Measurements from ENCODE around the gene MICAL1.
A peak's percentile ranks its signal among the peaks of the same experiment; 100 is the strongest.

Gene MICAL1

DNA sequence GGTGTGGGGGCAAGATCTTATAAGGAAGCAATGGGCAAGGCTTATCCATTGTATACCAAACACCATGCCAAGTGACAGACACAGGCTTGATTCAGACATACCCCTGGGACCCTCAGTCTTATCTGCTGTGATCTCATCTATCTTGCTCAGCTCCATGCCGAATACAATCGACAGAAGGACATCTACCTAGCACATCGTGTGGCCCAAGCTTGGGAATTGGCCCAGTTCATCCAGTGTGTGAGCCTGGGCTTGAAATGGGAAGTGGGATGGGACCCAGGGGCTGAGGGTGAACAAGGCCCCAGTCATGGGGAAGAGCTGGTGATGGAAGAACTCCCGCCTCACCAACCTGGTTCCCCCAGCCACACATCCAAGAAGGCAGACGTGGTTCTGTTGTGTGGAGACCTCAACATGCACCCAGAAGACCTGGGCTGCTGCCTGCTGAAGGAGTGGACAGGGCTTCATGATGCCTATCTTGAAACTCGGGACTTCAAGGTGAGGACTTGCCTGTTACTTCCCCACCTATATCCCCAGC is 13.1 kb downstream of the MICAL1 start:
- Histone ChIP-seq H3K36me3 (ENCODE audit: insufficient read depth, low read length) (no peaks in the 10 kb centered on the region; the same call in 1 of the 2 replicates), H3K4me1 (ENCODE audit: insufficient read depth, low read length) (peaks cover 5% of the 10 kb centered on the region; the same call in 1 of the 2 replicates)

DNA sequence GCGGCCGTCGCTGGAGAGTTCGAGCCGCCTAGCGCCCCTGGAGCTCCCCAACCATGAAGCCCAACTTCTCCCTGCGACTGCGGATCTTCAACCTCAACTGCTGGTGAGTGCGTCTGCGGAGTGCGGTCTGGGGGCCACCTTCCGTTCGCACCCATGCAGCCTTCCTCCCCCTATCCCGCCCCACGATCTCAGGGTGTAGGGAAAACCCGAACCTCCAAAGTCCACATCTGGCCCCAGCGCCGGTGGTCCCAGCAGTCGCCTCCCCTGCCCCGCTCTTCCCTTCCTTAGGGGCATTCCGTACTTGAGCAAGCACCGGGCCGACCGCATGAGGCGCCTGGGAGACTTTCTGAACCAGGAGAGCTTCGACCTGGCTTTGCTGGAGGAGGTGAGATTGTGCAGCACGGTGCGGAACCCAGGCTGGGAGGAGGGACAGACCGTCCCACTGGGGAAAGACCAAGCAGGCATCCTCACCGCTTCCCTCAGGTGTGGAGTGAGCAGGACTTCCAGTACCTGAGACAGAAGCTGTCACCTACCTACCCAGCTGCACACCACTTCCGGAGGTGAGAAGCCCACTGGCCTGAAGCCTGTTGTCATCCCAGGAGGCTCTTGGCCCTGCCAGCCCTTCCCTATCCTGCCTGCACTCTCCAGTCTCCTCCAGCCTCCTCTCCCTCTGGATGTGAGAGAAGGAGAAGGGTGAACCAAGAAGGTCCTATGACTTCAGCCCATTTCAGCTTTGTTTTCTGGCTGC is 14.3 kb downstream of the MICAL1 start:
- Histone ChIP-seq H3K36me3 (ENCODE audit: insufficient read depth, low read length) (no peaks in the 10 kb centered on the region; the same call in 1 of the 2 replicates), H3K9me3 (ENCODE audit: control insufficient read depth, insufficient read depth, low read length) (no peaks in the 10 kb centered on the region), H3K9ac (ENCODE audit: low read depth, low read length) (peak overlapping the region; percentile 69), H3K4me1 (ENCODE audit: insufficient read depth, low read length) (peaks cover 5% of the 10 kb centered on the region; the same call in 1 of the 2 replicates)

More for the DNA sequence above, 13.1 kb downstream of the MICAL1 start:
- Histone ChIP-seq H3K9ac (ENCODE audit: low read depth, low read length) (no peak overlapping the region), H3K9me3 (ENCODE audit: control insufficient read depth, insufficient read depth, low read length) (no peaks in the 10 kb centered on the region)

DNA sequence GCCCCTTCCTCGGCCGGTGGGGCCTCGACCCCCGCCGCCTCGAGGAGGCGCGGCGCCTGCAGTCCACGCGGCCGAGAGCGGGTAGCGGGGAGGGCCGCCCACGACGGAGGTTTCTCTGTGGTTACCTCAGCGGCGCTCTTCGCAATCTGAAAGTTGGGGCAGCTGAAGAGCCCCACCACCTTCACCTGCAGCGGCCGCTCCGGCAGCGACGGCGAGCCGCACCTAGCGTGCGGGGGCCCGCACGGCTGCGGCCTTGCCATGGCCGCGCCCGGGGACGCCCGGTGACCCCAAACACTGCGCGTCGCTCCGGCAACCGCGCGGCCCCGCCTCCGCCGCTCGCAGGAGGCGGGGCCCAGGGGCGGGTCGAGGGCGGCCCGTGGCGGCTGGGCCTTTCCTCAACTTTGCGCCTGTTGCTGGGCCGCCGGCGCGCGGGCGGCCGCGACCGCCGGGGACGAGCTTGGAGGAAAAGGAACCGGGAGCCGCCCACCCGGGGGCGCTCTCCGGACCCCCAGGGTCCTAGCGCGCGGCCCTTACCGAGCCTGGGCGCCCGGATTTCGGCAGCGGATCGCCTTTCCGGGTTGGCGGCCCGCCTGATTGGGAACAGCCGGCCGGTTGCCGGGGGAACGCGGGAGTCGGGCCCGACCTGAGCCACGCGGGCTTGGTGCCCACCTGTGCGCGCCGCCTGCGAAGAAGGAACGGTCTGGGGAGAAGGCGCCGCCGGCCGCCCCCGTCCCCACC is 15.1 kb downstream of the MICAL1 start, which contains the start of the genes PPIL6 and SMPD2:
Gene PPIL6, minus strand, starts transcription at position 298 of the 738 bp plus-strand sequence. Its CDS starts 38 bp downstream, at position 260.
Gene SMPD2, plus strand, starts transcription at position 394 of the 738 bp plus-strand sequence. CDS start 398 bp downstream, outside the sequence.
- no peaks in the 10 kb centered on the region for H3K9me3 ChIP-seq (ENCODE audit: control insufficient read depth, insufficient read depth, low read length)
- H3K4me1 ChIP-seq (ENCODE audit: insufficient read depth, low read length): peaks cover 5% of the 10 kb centered on the region; the same call in 1 of the 2 replicates
- peak within 1 kb of the TSS; percentile 69 for H3K9ac ChIP-seq (ENCODE audit: low read depth, low read length)
- H3K36me3 ChIP-seq (ENCODE audit: insufficient read depth, low read length): no peaks in the 10 kb centered on the region; the same call in 1 of the 2 replicates

DNA sequence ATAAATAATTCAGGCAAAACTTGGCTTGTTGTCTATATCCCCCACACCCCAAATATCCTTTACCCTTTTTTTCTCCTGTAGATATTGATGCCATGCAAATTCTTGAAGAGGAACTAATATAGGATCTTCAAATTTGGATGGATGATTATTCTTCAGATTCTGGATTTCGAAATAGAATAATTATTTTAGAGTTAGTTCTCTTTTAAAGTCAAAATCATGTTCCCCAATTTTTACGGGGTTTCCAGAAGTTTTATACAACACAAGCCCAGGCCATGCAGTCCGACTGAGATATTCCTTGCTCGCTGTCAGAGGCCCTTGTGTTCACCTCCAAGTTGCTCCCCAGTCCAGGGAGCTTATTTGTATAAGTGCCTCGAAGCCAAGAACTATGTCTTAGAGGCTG is 19.5 kb downstream of the MICAL1 start:
- H3K9me3 ChIP-seq (ENCODE audit: control insufficient read depth, insufficient read depth, low read length): no peaks in the 10 kb centered on the region
- no peaks in the 10 kb centered on the region for H3K4me1 ChIP-seq (ENCODE audit: insufficient read depth, low read length)
- no peaks in the 10 kb centered on the region for H3K36me3 ChIP-seq (ENCODE audit: insufficient read depth, low read length)
- H3K9ac ChIP-seq (ENCODE audit: low read depth, low read length): no peak overlapping the region

DNA sequence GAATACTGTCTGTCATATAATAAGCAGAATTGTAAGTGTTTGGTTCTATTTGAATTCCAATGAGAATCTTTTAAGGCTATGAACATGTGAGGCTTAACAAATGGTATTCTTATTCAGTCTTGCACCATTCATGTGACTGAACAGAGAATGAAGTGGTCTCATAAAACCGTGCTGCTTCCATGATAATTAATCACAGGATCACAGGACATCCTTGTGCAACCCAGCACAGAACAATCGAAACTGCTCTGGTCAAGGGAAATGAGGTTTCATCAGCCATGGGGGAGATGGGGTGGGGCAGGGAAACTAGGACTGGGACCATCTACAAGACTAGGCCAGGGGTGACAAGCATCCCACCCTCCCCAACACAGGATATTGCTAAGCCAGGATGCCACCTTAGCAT is 21.1 kb downstream of the MICAL1 start:
- Histone ChIP-seq H3K9me3 (ENCODE audit: control insufficient read depth, insufficient read depth, low read length) (no peaks in the 10 kb centered on the region), H3K9ac (ENCODE audit: low read depth, low read length) (no peak overlapping the region)

DNA sequence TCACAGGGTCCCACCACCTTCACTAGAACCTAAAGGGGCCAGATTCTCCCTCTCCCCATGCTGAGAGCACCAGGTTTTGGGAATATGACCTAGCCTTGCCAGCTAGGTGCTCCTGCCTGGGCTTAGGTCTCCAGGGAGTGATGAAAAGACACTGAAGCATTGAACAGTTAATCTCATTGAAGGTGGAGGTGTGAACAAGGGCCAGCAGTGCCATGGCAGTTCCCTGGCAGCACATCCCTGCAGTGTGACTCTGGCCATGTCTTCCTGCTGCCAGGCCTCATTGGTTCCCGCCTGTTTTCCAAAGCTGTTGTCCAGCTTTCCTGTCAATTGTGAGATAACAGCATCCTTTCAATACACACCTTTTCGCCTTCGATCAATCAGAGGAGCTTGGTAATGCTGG is 26.1 kb downstream of the MICAL1 start:
- Histone ChIP-seq H3K9me3 (ENCODE audit: control insufficient read depth, insufficient read depth, low read length) (no peaks in the 10 kb centered on the region), H3K9ac (ENCODE audit: low read depth, low read length) (no peak overlapping the region), H3K36me3 (ENCODE audit: insufficient read depth, low read length) (no peaks in the 10 kb centered on the region), H3K4me1 (ENCODE audit: insufficient read depth, low read length) (no peaks in the 10 kb centered on the region)

More for the DNA sequence above, 21.1 kb downstream of the MICAL1 start:
- H3K36me3 ChIP-seq (ENCODE audit: insufficient read depth, low read length): no peaks in the 10 kb centered on the region
- no peaks in the 10 kb centered on the region for H3K4me1 ChIP-seq (ENCODE audit: insufficient read depth, low read length)

DNA sequence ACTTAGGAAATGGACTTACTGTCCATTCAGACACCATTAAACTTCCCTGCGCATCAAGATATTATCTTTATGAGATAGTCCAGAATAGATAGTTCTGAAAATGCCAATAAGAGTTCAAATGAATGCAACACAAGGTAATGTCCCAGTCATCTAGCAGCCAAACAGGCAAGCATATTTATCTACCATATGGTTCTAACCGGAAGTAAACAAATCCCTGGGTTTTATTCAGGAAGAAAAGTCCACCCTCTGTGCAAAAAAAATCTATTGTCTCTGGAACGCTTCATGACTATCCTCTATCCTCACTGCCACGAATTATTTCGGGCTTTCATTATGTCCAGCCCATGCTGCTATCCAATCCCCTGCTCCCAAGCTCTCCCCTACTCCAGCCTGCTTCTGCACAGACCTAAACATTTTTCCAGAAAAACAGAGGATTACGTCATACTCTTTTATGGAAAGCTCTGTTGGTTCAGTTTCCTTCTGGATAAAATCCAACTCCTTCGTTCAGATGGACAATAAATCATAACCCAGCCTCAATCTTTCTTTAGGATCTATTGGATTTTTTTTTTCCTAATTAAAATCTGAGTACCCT is 26.6 kb downstream of the MICAL1 start:
- Histone ChIP-seq H3K4me1 (ENCODE audit: insufficient read depth, low read length) (peaks cover 4% of the 10 kb centered on the region; the same call in 1 of the 2 replicates), H3K9me3 (ENCODE audit: control insufficient read depth, insufficient read depth, low read length) (no peaks in the 10 kb centered on the region), H3K36me3 (ENCODE audit: insufficient read depth, low read length) (no peaks in the 10 kb centered on the region), H3K9ac (ENCODE audit: low read depth, low read length) (no peak overlapping the region)

DNA sequence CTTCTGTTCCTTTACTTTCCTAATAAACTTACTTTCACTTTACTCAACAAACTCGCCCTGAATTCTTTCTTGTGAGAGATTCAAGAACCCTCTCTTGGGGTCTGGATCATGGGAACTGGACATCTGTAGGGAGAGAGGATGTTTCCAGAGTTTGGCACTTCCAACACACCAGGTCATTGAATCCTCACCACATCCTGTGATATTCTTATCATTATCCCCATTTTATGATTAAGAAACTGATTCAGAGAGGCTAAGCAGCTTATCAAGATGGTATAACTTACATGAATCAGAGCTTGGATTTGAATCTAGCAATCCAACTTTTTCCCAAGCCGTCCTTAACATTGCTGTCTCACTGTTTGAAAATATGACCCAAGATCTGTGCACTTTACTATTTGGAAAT is 30.6 kb downstream of the MICAL1 start:
- Histone ChIP-seq H3K9ac (ENCODE audit: low read depth, low read length) (no peak overlapping the region), H3K36me3 (ENCODE audit: insufficient read depth, low read length) (no peaks in the 10 kb centered on the region), H3K4me1 (ENCODE audit: insufficient read depth, low read length) (peaks cover 4% of the 10 kb centered on the region; the same call in 1 of the 2 replicates), H3K9me3 (ENCODE audit: control insufficient read depth, insufficient read depth, low read length) (no peaks in the 10 kb centered on the region)

DNA sequence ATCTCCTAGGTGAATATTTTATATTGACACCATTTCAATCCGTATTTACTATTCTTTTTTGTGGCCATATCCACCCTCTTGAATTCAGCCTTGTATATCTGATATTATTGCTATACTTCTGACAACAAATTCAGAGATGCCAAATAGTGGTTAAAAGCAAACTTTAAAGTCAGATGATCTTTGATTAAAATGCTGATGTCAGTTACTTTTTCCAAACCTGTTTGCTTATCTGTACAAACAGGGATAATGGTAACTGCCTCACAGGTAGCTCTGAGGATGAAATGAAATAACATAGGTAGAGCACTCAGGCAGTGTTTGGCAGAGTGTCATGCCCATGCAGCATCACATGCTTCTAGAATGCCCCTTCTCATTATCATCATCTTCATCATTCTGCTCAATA is 34.4 kb downstream of the MICAL1 start:
- H3K4me1 ChIP-seq (ENCODE audit: insufficient read depth, low read length): peaks cover 4% of the 10 kb centered on the region; the same call in 1 of the 2 replicates
- no peak overlapping the region for H3K9ac ChIP-seq (ENCODE audit: low read depth, low read length)
- no peaks in the 10 kb centered on the region for H3K9me3 ChIP-seq (ENCODE audit: control insufficient read depth, insufficient read depth, low read length)
- no peaks in the 10 kb centered on the region for H3K36me3 ChIP-seq (ENCODE audit: insufficient read depth, low read length)

DNA sequence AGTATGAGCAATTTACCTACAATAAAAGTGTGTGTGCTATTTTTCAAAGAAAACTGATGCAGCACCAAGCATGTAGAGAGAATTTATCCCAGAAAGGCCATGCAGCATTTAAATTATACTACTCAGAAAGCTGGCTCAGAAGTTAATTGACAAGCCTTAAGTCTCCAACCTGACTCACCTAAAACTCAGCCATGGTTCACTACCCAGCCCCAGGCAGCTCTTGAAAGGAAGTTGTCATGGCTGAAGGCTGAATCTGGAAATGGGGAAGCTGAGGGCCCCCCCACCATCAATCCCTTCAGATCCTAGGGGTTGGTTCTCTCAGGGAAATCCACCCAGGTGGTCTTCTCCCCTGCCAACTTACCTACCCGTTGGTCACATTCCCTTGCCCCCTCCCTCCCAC is 34.8 kb downstream of the MICAL1 start:
- Histone ChIP-seq H3K9me3 (ENCODE audit: control insufficient read depth, insufficient read depth, low read length) (no peaks in the 10 kb centered on the region), H3K36me3 (ENCODE audit: insufficient read depth, low read length) (no peaks in the 10 kb centered on the region), H3K4me1 (ENCODE audit: insufficient read depth, low read length) (peaks cover 4% of the 10 kb centered on the region; the same call in 1 of the 2 replicates), H3K9ac (ENCODE audit: low read depth, low read length) (no peak overlapping the region)

DNA sequence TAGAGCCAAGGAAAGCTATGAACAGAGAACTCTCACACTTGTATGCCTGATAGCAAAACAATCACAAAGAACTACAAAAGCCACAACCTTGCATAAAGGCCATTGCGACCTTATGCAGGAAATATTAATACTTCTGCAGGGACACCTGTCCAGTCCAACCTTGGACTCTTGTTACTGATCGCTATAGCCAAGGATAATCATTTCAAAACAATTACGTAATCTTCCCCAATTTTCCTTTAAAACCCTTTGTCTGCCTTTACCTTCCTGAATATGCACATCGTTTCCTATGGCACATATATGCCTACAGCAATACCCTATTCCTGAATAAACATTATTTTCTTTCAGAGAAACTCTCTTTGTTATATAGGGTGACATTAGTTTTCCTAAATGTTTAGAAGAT is 37.9 kb downstream of the MICAL1 start:
- no peak overlapping the region for H3K9ac ChIP-seq (ENCODE audit: low read depth, low read length)

DNA sequence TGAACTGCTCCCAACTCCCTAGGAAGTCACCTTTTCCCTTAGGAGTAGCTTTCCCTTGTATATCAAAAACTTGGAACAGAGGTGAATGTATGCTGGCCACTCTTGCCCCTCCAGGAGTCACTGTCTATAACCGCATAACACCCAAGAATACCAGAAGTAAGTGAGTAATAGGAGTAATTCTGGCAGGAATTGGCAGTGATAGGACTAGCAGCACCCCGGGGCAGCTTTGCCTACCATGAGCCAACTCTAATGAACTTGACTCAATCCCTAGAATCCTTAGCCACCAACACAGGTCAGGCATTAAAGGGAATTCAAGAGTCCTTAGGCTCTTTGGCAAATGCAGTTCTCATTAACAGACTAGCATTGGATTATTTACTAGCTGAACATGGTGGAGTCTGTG is 44.5 kb downstream of the MICAL1 start:
- Histone ChIP-seq H3K9me3 (ENCODE audit: control insufficient read depth, insufficient read depth, low read length) (no peaks in the 10 kb centered on the region), H3K9ac (ENCODE audit: low read depth, low read length) (no peak overlapping the region), H3K36me3 (ENCODE audit: insufficient read depth, low read length) (no peaks in the 10 kb centered on the region), H3K4me1 (ENCODE audit: insufficient read depth, low read length) (no peaks in the 10 kb centered on the region)

More for the DNA sequence above, 37.9 kb downstream of the MICAL1 start:
- no peaks in the 10 kb centered on the region for H3K9me3 ChIP-seq (ENCODE audit: control insufficient read depth, insufficient read depth, low read length)
- H3K36me3 ChIP-seq (ENCODE audit: insufficient read depth, low read length): no peaks in the 10 kb centered on the region
- H3K4me1 ChIP-seq (ENCODE audit: insufficient read depth, low read length): no peaks in the 10 kb centered on the region

DNA sequence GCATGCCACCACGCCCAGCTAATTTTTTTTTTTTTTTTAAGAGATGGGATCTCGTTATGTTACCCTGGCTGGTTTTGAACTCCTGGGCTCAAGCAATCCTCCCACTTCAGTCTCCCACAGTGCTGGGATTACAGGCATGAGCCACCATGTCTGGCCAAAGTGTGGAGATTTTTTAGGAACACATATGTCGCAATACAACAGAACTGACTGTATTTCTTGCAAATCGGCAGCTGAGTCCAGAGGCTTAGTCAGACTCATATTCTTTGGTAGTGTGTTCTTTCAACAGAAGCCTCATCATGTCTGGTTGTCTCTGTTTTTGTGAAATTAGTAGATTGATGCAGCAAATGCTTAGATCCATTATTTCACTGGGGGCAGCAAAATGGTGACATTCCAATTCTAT is 49.4 kb downstream of the MICAL1 start:
- no peaks in the 10 kb centered on the region for H3K9me3 ChIP-seq (ENCODE audit: control insufficient read depth, insufficient read depth, low read length)
- no peak overlapping the region for H3K9ac ChIP-seq (ENCODE audit: low read depth, low read length)
- no peaks in the 10 kb centered on the region for H3K4me1 ChIP-seq (ENCODE audit: insufficient read depth, low read length)
- H3K36me3 ChIP-seq (ENCODE audit: insufficient read depth, low read length): no peaks in the 10 kb centered on the region

DNA sequence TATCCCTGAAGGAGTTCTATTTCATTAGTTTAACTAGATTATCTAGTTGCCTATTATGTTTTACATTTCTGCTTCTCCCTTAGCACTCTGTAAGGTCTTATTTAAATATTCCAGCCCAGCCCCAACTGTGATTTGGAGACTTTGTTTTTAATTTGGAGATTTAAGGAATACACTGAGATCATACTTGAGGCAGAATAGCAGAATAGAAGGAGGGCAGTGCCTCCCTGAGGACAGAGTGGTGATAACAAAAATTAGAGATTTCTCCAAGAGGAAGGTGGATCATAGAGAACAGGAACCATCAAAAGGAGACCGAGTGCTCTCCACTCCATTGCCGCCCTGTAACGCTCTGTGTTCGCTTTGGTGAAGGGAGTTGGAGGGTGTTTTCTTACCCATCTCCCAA is 58.6 kb downstream of the MICAL1 start:
- H3K9me3 ChIP-seq (ENCODE audit: control insufficient read depth, insufficient read depth, low read length): no peaks in the 10 kb centered on the region
- H3K36me3 ChIP-seq (ENCODE audit: insufficient read depth, low read length): no peaks in the 10 kb centered on the region
- no peak overlapping the region for H3K9ac ChIP-seq (ENCODE audit: low read depth, low read length)
- H3K4me1 ChIP-seq (ENCODE audit: insufficient read depth, low read length): no peaks in the 10 kb centered on the region; the same call in 1 of the 2 replicates
